Fibroblast of skin of right biceps (primary cell): ENCODE data around the gene TINAGL1.

Source experiments
- DNase-seq: peaks from one replicate; pipeline ENCODE4 v3.0.0-alpha.2; 2013

The TINAGL1 gene, protein sequence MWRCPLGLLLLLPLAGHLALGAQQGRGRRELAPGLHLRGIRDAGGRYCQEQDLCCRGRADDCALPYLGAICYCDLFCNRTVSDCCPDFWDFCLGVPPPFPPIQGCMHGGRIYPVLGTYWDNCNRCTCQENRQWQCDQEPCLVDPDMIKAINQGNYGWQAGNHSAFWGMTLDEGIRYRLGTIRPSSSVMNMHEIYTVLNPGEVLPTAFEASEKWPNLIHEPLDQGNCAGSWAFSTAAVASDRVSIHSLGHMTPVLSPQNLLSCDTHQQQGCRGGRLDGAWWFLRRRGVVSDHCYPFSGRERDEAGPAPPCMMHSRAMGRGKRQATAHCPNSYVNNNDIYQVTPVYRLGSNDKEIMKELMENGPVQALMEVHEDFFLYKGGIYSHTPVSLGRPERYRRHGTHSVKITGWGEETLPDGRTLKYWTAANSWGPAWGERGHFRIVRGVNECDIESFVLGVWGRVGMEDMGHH

GRCh38 chr1:31576201-31576669 is at the start of gene TINAGL1:
Gene TINAGL1 (plus strand): TSS chr1:31576515. CDS start chr1:31577149, 634 bp downstream.
- no peak for DNase-seq

DNA sequence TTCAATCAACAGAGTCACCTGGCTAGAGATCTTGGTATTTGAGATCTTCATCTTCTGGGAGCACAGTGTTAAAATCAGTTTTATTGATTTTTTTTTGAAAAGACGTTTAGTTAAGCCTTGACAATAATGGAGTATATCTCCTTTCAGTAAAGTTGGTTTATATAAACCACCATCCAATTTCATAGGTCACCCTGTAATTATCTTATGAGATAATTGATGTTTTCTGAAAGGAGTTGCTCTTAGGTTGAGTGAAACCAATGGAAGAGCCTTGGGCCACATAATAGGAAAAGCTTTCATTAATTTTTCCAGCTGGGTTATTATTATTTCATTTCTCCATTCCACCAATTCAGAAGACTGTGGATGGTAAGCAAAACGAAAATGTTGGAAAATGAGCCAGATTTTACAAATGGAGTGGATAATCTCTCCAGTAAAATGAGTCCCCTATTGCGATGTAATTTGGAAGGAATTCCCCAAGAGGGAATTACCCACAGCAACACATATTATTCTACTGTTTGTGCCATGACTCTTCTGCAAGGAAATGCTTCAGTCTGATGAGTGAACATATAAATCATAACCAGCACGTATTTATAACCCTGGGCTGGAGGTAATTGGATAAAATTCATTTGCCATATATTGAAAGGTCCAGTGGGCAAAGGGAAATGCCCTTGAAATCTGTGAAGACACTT is 46.2 kb upstream of the TINAGL1 start:
- DNase-seq, result peak; percentile 54

DNA sequence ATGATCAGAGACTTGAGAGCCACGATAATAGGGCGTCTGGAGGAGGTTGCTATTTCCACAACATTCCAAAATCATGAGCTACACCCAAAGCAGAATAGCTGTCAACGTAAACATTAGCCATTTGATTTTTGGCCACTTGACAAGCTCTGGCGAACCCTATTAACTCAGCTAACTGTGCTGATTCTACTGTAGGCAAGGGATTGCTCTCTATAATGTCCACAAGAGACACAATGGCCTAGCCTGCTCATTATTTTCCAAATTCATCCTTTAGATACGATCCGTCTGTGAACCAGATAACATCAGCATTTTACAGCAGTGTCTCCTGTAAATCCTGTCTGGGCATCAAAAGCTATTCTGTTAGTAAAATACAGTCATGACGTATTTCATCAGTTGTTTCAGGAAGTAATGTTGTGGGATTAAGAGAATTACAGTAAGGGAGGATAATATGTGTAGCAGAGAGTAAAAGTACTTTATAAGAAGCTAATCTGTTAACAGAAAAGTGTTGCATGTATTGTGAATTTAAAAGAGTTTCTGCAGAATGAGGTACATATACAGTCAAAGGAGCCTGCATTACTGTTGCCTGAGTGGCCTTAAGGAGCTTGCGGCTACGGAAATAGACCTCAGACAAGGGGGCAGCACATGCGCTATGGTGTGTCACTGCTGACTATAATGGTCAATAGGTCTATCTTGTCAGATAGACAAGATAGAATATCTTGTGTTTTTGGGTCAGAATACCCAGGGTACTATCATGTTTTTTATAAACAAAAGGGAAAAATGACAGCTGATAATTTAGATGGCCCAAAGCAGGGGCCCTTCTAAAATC is 44.9 kb upstream of the TINAGL1 start:
- peak; percentile 81 for DNase-seq

DNA sequence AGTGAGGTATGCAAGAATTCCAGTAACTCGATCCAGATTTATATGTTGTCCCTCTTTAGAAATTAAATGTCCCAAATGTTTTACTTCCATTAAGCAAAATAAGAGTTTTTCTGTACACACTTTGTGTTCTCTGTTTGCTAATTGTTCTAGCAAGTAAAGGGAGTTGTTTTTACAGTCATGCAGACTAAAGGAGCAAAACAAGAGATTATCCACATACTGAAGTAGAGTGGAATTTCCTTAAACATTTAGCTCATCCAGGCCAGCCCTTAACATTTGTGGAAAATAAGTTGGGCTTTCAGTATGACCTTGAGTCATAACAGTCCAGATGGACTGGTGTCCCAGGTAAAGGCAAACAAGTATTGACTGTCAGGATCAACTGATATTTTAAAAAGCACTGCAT is 44.1 kb upstream of the TINAGL1 start:
- DNase-seq, result peak; percentile 9

DNA sequence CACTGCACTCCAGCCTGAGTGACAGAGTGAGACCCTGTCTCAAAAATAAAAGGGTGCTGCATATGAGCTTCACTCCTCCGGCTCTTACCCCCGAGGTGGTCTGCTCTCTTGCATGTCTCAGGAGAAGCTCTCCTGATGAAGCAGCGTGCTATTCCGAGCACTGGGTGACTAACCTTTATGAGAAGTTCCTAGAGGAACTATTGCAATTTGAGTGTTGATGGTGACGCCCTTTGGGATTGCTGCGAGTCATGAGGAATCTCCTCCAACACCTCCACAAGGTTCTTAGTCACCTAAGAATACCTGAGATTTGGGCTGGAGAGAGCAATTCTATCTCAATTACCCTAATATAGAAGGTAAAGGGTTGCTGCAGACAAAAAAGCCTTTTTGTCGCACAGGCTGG is 40.8 kb upstream of the TINAGL1 start:
- no peak for DNase-seq

DNA sequence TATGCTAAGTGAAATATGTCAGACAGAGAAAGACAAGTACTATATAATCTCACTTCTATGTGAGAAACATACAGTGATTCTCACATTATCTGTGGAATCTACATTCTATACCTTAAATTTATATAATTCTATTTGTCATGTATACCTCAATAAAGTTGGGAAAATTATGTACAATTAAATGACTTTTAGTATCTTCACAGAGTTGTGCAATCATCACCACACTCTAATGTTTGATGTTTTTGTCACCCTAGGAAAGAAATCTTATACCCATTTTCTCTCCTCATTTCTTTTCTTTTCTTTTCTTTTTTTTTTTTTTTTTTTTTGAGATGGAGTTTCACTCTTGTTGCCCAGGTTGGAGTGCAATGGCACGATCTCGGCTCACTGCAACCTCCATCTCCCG is 37.0 kb upstream of the TINAGL1 start:
- DNase-seq, result no peak

GRCh38 chr1:31541194-31541593 is 35.1 kb upstream of the TINAGL1 start:
- DNase-seq, result no peak

- no peak for DNase-seq
Measured at GRCh38 chr1:31545927-31546540, 30.3 kb upstream of the TINAGL1 start.

DNA sequence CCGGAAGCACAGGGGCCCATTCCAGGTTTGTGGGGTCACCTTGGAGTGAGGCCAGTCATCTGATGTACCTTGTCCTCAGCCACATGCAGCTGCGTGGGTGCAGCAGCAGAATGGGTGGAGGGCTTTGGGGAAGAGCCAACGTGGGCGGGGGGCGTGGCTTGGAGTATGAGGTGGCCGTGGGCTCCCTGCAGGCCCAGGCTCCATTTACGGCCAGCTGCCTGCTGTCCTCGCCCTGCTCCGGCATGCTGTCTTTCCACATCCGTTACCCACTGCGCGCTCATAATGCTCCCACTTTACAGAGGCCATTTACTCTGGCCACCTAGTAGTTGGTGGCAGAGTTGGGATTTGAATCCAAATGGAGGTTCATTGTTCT is 27.8 kb upstream of the TINAGL1 start:
- DNase-seq, result no peak

GRCh38 chr1:31548907-31549808 is 27.2 kb upstream of the TINAGL1 start:
- peak; percentile 77 for DNase-seq

- DNase-seq, result no peak
Measured at GRCh38 chr1:31549809-31550620, 26.3 kb upstream of the TINAGL1 start.

GRCh38 chr1:31551208-31551607 is 25.1 kb upstream of the TINAGL1 start:
- peak; percentile 55 for DNase-seq

DNA sequence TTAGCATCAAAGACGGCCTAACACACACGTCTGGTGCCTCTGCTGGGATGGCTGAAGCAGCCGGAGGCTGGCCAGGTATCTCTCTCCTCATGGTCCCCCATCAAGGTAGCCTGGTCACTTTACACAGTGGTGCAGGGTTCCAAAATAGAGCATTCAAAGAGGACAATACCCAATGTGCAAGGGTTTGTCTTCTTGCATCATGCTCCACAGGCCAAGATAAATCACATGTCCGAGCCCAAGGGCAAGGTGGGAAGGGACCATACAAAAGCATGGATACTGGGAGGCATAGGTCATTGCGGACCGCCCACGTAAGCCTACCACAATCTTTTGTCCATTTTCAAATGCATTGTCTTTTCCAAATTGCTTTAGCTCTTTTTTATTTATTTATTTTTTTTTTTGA is 23.8 kb upstream of the TINAGL1 start:
- DNase-seq, result no peak

- DNase-seq, result no peak
Measured at GRCh38 chr1:31556481-31557006, 19.8 kb upstream of the TINAGL1 start.

DNA sequence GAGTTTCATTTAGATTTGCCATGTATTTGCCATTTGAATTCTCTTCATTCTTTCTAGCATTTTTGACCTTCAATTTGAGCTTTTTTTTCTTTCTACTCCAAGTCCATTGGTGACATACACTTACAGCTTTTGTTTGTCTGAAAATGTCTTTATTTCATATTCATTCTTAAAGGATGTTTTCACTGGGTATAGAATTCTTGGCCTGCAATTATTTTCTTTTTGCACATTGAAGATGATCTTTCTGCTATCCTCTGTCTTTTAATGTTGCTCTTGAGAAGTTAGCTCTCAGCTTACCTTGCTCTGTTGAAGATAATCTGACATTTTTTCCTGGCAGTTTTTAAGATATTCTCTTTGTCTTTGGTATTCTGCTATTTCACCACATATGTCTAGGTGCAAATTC is 16.6 kb upstream of the TINAGL1 start:
- no peak for DNase-seq

DNA sequence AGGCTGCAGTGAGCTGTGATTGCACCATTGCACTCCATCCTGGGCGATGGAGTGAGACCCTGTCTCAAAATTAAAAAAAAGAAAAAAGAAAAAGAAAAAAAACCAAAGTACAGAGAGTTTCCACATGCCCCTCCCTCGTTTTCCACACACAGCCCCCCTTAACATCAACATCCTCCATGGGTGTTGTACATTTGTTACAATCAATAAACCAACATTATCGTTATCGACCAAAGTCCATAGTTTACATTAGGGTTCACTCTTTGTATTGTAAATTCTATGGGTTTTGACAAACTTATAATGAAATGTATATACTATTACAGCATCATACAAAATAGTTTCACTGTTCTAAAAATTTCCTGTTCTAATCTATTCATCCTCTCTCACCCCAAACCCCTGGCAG is 15.9 kb upstream of the TINAGL1 start:
- no peak for DNase-seq

DNA sequence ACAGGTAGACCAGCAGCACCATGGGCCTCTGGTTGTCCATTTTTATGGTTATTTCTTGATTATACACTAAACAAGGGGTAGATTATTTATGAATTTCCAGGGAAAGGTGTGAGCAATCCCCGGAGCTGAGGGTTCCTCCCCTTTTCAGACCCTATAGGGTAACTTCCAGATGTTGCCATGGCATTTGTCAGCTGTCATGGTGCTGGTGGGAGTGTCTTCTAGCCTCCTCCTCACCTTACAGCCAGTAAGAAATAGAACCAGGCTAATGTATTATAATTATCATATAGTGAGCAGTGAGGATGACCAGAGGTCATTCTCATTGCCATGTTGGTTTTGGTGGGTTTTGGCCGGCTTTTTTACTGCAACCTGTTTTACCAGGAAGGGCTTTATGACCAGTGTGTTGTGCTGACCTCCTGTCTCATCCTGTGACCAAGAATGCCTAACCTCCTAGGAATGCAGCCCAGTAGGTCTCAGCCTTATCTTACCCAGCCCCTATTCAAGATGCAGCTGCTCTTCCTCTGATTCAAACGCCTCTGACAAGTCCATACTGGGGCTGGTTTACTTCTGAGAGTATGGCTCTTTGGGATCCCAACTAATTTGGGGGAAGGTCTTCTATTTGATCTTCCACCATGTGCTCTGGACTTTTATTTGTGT is 13.5 kb upstream of the TINAGL1 start:
- DNase-seq, result no peak

GRCh38 chr1:31564606-31564989 is 11.7 kb upstream of the TINAGL1 start:
- DNase-seq, result no peak

DNA sequence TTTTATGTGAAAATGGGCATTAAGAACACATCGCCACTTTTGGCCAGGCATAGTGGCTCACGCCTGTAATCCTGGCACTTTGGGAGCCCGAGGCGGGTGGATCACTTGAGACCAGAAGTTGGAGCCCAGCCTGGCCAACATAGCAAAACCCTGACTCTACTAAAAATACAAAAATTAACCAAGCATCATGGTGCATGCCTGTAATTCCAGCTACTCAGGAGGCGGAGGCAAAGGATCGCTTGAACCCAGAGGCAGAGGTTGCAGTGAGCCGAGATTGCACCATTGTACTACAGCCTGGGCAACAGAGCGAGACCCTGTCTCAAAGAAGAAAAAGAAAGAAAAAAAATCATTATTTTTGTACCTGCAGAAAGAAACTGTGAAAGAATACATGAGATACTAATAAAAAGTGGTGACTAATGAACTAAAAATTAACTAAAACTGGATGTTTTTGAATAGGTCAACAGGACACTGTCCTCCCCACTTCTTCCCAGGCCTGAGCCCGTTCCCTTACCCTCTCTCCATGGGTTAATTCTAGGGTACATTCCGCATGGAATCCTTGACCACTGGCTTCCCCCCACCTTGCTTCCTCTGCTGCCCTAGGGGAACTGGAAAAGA is 8.3 kb upstream of the TINAGL1 start:
- DNase-seq, result peak; percentile 41
